CD4-positive, alpha-beta memory T cell (primary cell): Measurements from ENCODE around the gene HAVCR1. TPM values are rescaled to one million over a fixed set of nuclear protein-coding genes. Genes with fewer than 3 reads are reported as not detected.
"Not testable (repeated sequence)": the region's sequence is repeated elsewhere in the genome, so short reads cannot be mapped to it uniquely, and the experiment has no call there.

Source experiments
- CTCF ChIA-PET: fragments of 350-600 bp; sonication (Branson Sonifier 250); formaldehyde crosslinking; loops from one replicate; lab custom pipeline; 2021; ENCODE audit warnings: inconsistent platforms; ENCODE audit not compliant: partially characterized antibody; lab: Charles Lee
- POLR2A ChIA-PET: fragments of 350-600 bp; sonication (Branson Sonifier 250); formaldehyde crosslinking; loops from one replicate; lab custom pipeline; 2021; ENCODE audit not compliant: partially characterized antibody; lab: Charles Lee
- DNase-seq, 5 donors: peaks; one replicate each; pipeline versions ENCODE4 v3.0.0 to v3.0.0-alpha.2; 2020 to 2022; ENCODE audit warnings: mixed read lengths in 1 of 5
- H3K27ac ChIP-seq: one replicate; pipeline ENCODE4 v1.7.0; 2013; ENCODE audit warnings: low read depth, low read length
- H3K27me3 ChIP-seq: 2 replicates; pipeline ENCODE4 v1.7.0; 2013; ENCODE audit warnings: mild to moderate bottlenecking, low read length, moderate library complexity; ENCODE audit not compliant: insufficient read depth
- H3K36me3 ChIP-seq: 2 replicates; pipeline ENCODE4 v1.7.0; 2013; ENCODE audit warnings: mild to moderate bottlenecking, low read length, moderate library complexity; ENCODE audit not compliant: insufficient read depth
- H3K4me1 ChIP-seq: 2 replicates; pipeline ENCODE4 v1.7.0; 2013; ENCODE audit warnings: mild to moderate bottlenecking, low read length, moderate library complexity; ENCODE audit not compliant: insufficient read depth
- H3K4me3 ChIP-seq, 2 donors: one replicate each; pipeline ENCODE4 v1.7.0; 2013; ENCODE audit warnings: low read length in 2 of 2, mild to moderate bottlenecking in 1 of 2
- H3K9me3 ChIP-seq, 2 donors: one replicate each; pipeline ENCODE4 v1.7.0; 2013; ENCODE audit warnings: low read length in 2 of 2, control low read depth in 1 of 2; ENCODE audit not compliant: control insufficient read depth in 1 of 2
- H3K27ac Mint-ChIP-seq, 7 donors: one replicate each; pipeline ENCODE4 v1.8.0; 2020 to 2021; ENCODE audit warnings: mixed read lengths in 7 of 7, mild to moderate bottlenecking in 6 of 7, inconsistent platforms in 3 of 7, moderate library complexity in 3 of 7
- H3K27me3 Mint-ChIP-seq, 2 donors: one replicate each; pipeline ENCODE4 v1.8.0; 2020 to 2021; ENCODE audit warnings: mixed read lengths in 2 of 2
- H3K36me3 Mint-ChIP-seq, 2 donors: one replicate each; pipeline ENCODE4 v1.8.0; 2020 to 2021; ENCODE audit warnings: mixed read lengths in 2 of 2, inconsistent platforms in 1 of 2, mild to moderate bottlenecking in 1 of 2
- H3K4me1 Mint-ChIP-seq, 4 donors: one replicate each; pipeline ENCODE4 v1.8.0; 2020 to 2021; ENCODE audit warnings: mixed read lengths in 4 of 4, mild to moderate bottlenecking in 1 of 4
- H3K4me3 Mint-ChIP-seq, 8 donors: one replicate each; pipeline ENCODE4 v1.8.0; 2020 to 2021; ENCODE audit warnings: mixed read lengths in 8 of 8, mild to moderate bottlenecking in 7 of 8, moderate library complexity in 6 of 8, inconsistent platforms in 3 of 8
- H3K9me3 Mint-ChIP-seq, 8 donors: one replicate each; pipeline ENCODE4 v1.8.0; 2020 to 2021; ENCODE audit warnings: mixed read lengths in 8 of 8, mild to moderate bottlenecking in 5 of 8, inconsistent platforms in 3 of 8, moderate library complexity in 1 of 8
- intact Hi-C: fragments of 100-400 bp; cut with micrococcal nuclease; formaldehyde crosslinking; loops from one replicate; pipeline ENCODE4 v1.15.1; 2023
- polyA plus RNA-seq, 2 donors: library from polyadenylated mRNA; unstranded; fragments of 300-500 nt; fragmentation: Illumina TruSeq; gene quantifications; one replicate each; pipeline ENCODE4 v1.2.3, GENCODE V29; 2021
- total RNA-seq, 2 experiments: library from RNA; stranded (reverse); gene quantifications; one replicate each; pipeline ENCODE4 v1.2.3, GENCODE V29; 2021

Gene HAVCR1
- total and polyA plus RNA-seq, 4 experiments from 2014 or later, result 0.91 to 10.1 (median 3.3) TPM

DNA sequence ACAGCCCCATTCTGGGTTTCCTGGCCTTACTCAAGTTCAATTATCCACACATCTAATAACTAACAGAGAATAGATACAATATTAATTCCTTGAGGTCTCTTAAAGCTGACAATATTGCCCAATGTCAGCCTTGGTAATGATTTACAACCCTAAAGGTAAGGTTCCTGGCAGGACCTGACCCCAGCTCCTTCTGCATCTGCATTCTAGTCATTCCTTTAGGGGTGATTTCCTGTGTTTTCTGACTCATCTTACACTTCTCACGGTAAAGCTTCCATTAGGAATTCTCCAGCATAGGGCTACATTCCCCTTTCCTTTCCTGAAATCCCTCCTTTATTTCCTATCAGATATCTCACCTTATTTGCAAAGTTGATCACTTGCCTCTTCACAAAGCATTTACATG lies 9.3 kb downstream of the HAVCR1 start:
- H3K27ac Mint-ChIP-seq, result peak overlapping the region; percentile 68 to 95 (median 91)
- POLR2A ChIA-PET, result interaction anchor here (1.4 to 2.2 kb wide), 2 partner anchors 93 to 107 kb away, joined by 3 to 12 read pairs; partner anchors contain the start of gene MED7
- H3K27me3 ChIP-seq, result no peaks in the 10 kb centered on the region
- H3K9me3 Mint-ChIP-seq, result peaks cover 0 to 2% (median 0%) of the 10 kb centered on the region in 8 donors
- no peaks in the 10 kb centered on the region for H3K36me3 ChIP-seq
- no peaks in the 10 kb centered on the region for H3K27me3 Mint-ChIP-seq
- intact Hi-C loops, result loop anchor here (5.0 kb wide), 1 partner anchor 58 kb away; the partner anchor contains the start of gene HAVCR2
- H3K4me1 Mint-ChIP-seq, result peaks cover 20 to 50% (median 33%) of the 10 kb centered on the region in 4 donors
- H3K9me3 ChIP-seq, result no peaks in the 10 kb centered on the region
- H3K36me3 Mint-ChIP-seq, result peaks cover 0 to 1% of the 10 kb centered on the region in 2 donors
- peak overlapping the region; percentile 18 to 22 for H3K4me3 ChIP-seq
- CTCF ChIA-PET, result interaction anchor here (1.8 kb wide), 1 partner anchor 22 kb away, joined by 5 read pairs; no protein-coding TSS in a partner anchor
- peaks cover 17% of the 10 kb centered on the region for H3K4me1 ChIP-seq
- peak overlapping the region; percentile 65 to 87 (median 82) for H3K4me3 Mint-ChIP-seq
- DNase-seq, result no peak
- no peak overlapping the region for H3K27ac ChIP-seq

DNA sequence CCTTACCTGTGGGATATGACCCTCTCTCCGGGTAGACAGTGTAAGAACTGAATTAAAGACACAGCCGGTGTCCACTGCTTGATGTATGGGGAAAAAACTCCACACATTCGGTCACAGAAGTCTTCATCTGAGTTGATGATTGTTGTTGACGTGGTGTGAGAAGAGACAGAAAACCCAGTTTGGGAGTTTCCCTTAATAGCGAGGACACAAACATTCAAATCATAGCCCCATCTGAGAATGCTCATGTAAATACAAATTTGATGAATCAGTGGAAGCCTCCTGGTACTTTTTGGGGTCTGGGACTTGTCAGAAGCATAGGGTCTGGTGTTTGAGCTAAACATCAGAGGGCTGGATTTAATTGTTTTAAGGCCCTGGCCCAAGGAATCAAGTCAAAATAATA lies 11.0 kb downstream of the HAVCR1 start:
- H3K4me1 Mint-ChIP-seq, result peaks cover 20 to 50% (median 34%) of the 10 kb centered on the region in 4 donors
- H3K9me3 ChIP-seq, result no peaks in the 10 kb centered on the region
- no peaks in the 10 kb centered on the region for H3K27me3 Mint-ChIP-seq
- peaks cover 17% of the 10 kb centered on the region for H3K4me1 ChIP-seq
- ChIA-PET POLR2A (no interaction called here), CTCF (no interaction called here)
- no peaks in the 10 kb centered on the region for H3K27me3 ChIP-seq
- peak overlapping the region in 2 of 7 donors; percentile 14 to 42 for H3K27ac Mint-ChIP-seq
- no peaks in the 10 kb centered on the region for H3K36me3 ChIP-seq
- H3K4me3 ChIP-seq, result no peak overlapping the region
- no peak for DNase-seq
- intact Hi-C loops, result no loop called here
- no peak overlapping the region for H3K27ac ChIP-seq
- peaks cover 0 to 1% of the 10 kb centered on the region in 2 donors for H3K36me3 Mint-ChIP-seq
- peaks cover 0 to 2% (median 0%) of the 10 kb centered on the region in 8 donors for H3K9me3 Mint-ChIP-seq
- no peak overlapping the region for H3K4me3 Mint-ChIP-seq

GRCh38 chr5:157047016-157047415 lies 11.9 kb downstream of the HAVCR1 start:
- H3K9me3 ChIP-seq, CTCF ChIA-PET, H3K4me3 ChIP-seq, DNase-seq, POLR2A ChIA-PET, H3K36me3 Mint-ChIP-seq, H3K27ac ChIP-seq, H3K9me3 Mint-ChIP-seq, H3K27me3 ChIP-seq, H3K27me3 Mint-ChIP-seq, intact Hi-C loops, H3K36me3 ChIP-seq: not testable (repeated sequence)
- peak overlapping the region in 1 of 8 donors; percentile 49 for H3K4me3 Mint-ChIP-seq
- H3K27ac Mint-ChIP-seq, result peak overlapping the region in 1 of 7 donors; percentile 27
- peaks cover 20 to 50% (median 34%) of the 10 kb centered on the region in 4 donors for H3K4me1 Mint-ChIP-seq
- H3K4me1 ChIP-seq, result peaks cover 17% of the 10 kb centered on the region

DNA sequence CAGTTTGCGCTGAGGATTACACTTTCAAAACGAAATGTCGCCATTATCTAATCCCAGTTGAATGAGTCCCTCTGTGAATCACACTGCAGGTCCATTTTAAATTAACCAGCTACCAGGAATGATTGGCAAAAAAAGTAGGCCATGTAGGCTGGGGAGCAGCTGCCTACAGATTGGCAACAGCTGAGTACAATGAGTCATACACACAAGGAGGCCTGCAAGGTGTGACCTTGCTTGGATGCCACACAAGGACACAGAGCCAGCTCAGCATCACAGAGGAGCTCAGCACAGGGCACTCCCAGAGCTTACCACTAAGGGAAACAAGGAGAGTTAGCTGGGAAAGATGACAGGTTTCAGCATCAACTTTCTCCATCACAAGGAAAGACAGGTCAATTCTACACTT lies 12.9 kb downstream of the HAVCR1 start:
- H3K36me3 Mint-ChIP-seq, result peaks cover 0 to 1% of the 10 kb centered on the region in 2 donors
- DNase-seq, result no peak
- H3K4me3 Mint-ChIP-seq, result peak overlapping the region in 1 of 8 donors; percentile 43
- H3K27me3 ChIP-seq, result no peaks in the 10 kb centered on the region
- H3K27ac ChIP-seq, result no peak overlapping the region
- peaks cover 17% of the 10 kb centered on the region for H3K4me1 ChIP-seq
- intact Hi-C loops, result no loop called here
- H3K36me3 ChIP-seq, result no peaks in the 10 kb centered on the region
- peak overlapping the region in 3 of 7 donors; percentile 31 to 70 (median 53) for H3K27ac Mint-ChIP-seq
- H3K9me3 ChIP-seq, result no peaks in the 10 kb centered on the region
- peaks cover 0 to 2% (median 0%) of the 10 kb centered on the region in 8 donors for H3K9me3 Mint-ChIP-seq
- POLR2A ChIA-PET, result interaction anchor here (1.2 kb wide), 1 partner anchor 97 kb away, joined by 3 read pairs; the partner anchor contains the start of gene MED7
- CTCF ChIA-PET, result no interaction called here
- no peaks in the 10 kb centered on the region for H3K27me3 Mint-ChIP-seq
- H3K4me3 ChIP-seq, result no peak overlapping the region
- peaks cover 20 to 48% (median 32%) of the 10 kb centered on the region in 4 donors for H3K4me1 Mint-ChIP-seq

- Mint-ChIP-seq H3K4me1 (peaks cover 18 to 44% (median 30%) of the 10 kb centered on the region in 4 donors), H3K4me3 (no peak overlapping the region)
Measured at GRCh38 chr5:157045601-157046000, 13.3 kb downstream of the HAVCR1 start.

DNA sequence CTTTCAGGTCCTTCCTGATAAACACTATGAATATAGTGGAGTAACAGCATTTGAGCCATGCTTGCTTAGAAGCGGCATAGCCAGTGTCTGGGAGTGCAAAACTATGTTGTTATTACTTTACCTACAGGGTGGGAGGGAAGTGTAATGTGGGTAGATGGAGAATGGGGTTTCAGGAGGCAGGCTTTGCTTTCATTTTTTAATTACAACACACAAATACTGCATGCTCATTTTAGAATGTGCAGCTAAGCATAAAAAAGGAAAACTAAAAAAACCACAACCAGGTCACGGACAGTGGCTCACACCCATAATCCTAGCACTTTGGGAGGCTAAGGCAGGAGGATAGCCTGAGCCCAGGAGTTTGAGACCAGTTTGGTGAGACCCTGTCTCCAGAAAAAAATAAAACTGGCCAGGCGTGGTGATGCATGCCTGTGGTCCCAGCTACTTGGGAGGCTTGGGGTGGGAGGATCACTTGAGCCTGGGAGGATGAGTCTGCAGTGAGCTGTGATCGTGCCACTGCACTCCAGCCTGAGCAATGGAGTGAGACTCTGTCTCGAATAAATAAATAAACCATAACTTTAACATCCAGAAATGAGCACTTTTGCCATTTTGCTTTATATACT lies 20.2 kb downstream of the HAVCR1 start:
- no peak for DNase-seq
- intact Hi-C loops, result no loop called here
- peak overlapping the region in 5 of 8 donors; percentile 45 to 77 (median 66) for H3K4me3 Mint-ChIP-seq

More at GRCh38 chr5:157045601-157046000, 13.3 kb downstream of the HAVCR1 start:
- no peak for DNase-seq
- intact Hi-C loops, result no loop called here
- H3K4me1 ChIP-seq, result peaks cover 17% of the 10 kb centered on the region
- no peaks in the 10 kb centered on the region for H3K27me3 ChIP-seq
- H3K4me3 ChIP-seq, result no peak overlapping the region
- no peaks in the 10 kb centered on the region for H3K9me3 ChIP-seq
- Mint-ChIP-seq H3K36me3 (peaks cover 0 to 1% of the 10 kb centered on the region in 2 donors), H3K27ac (no peak overlapping the region), H3K27me3 (no peaks in the 10 kb centered on the region), H3K9me3 (peaks cover 0 to 2% (median 0%) of the 10 kb centered on the region in 8 donors)
- no peaks in the 10 kb centered on the region for H3K36me3 ChIP-seq
- no peak overlapping the region for H3K27ac ChIP-seq
- CTCF ChIA-PET, result no interaction called here
- POLR2A ChIA-PET, result interaction anchor here (1.2 kb wide), 1 partner anchor 97 kb away, joined by 3 read pairs; the partner anchor contains the start of gene MED7

More for the DNA sequence above, 20.2 kb downstream of the HAVCR1 start:
- H3K27ac Mint-ChIP-seq, result peak overlapping the region in 5 of 7 donors; percentile 30 to 91 (median 71)
- H3K4me1 ChIP-seq, result peaks cover 5% of the 10 kb centered on the region
- POLR2A ChIA-PET, result no interaction called here
- H3K27me3 ChIP-seq, result no peaks in the 10 kb centered on the region
- H3K27ac ChIP-seq, result no peak overlapping the region
- no peak overlapping the region for H3K4me3 ChIP-seq
- no peaks in the 10 kb centered on the region for H3K27me3 Mint-ChIP-seq
- CTCF ChIA-PET, result interaction anchor here (2.2 kb wide), 1 partner anchor 12 kb away, joined by 7 read pairs; no protein-coding TSS in a partner anchor
- peaks cover 4% of the 10 kb centered on the region in 2 donors for H3K36me3 Mint-ChIP-seq
- H3K9me3 Mint-ChIP-seq, result no peaks in the 10 kb centered on the region
- peaks cover 8 to 15% (median 11%) of the 10 kb centered on the region in 4 donors for H3K4me1 Mint-ChIP-seq
- H3K36me3 ChIP-seq, result no peaks in the 10 kb centered on the region
- no peaks in the 10 kb centered on the region for H3K9me3 ChIP-seq
